Fibroblast of skin of right quadriceps (primary cell): ENCODE measurements around the gene RNF215.
"Not testable (repeated sequence)": the region's sequence is repeated elsewhere in the genome, so short reads cannot be mapped to it uniquely, and the experiment has no call there.

Source experiments
- DNase-seq: peaks from one replicate; pipeline ENCODE4 v3.0.0-alpha.2; 2013

Gene RNF215

GRCh38 chr22:30357650-30358215 lies 29.5 kb downstream of the RNF215 start:
- DNase-seq: no peak

GRCh38 chr22:30357236-30357570 lies 30.0 kb downstream of the RNF215 start:
- no peak for DNase-seq

GRCh38 chr22:30356449-30357235 lies 30.6 kb downstream of the RNF215 start, which contains the start of the genes CCDC157 and SF3A1:
Gene CCDC157, plus strand, starts transcription at chr22:30357007. Its CDS starts 8,994 bp downstream, at chr22:30366001.
Gene SF3A1, minus strand, starts transcription at chr22:30356894. Its CDS starts 102 bp downstream, at chr22:30356792.
- DNase-seq: peak; percentile 88

GRCh38 chr22:30354644-30355043 lies 32.6 kb downstream of the RNF215 start:
- DNase-seq: no peak

- no peak for DNase-seq
Observed at GRCh38 chr22:30351226-30351625, 36.0 kb downstream of the RNF215 start.

GRCh38 chr22:30348809-30349208 lies 38.4 kb downstream of the RNF215 start:
- peak; percentile 12 for DNase-seq

GRCh38 chr22:30348404-30348803 lies 38.8 kb downstream of the RNF215 start:
- no peak for DNase-seq

- no peak for DNase-seq
Observed at GRCh38 chr22:30347255-30347892, 39.8 kb downstream of the RNF215 start.

- DNase-seq: no peak
Observed at GRCh38 chr22:30344447-30345200, 42.6 kb downstream of the RNF215 start.

GRCh38 chr22:30340911-30341685 lies 46.1 kb downstream of the RNF215 start:
- DNase-seq: no peak

- DNase-seq: no peak
Observed at GRCh38 chr22:30338802-30339201, 48.4 kb downstream of the RNF215 start.

GRCh38 chr22:30338341-30338740 lies 48.9 kb downstream of the RNF215 start:
- DNase-seq: not testable (repeated sequence)

GRCh38 chr22:30337461-30337778 lies 49.8 kb downstream of the RNF215 start:
- DNase-seq: no peak

GRCh38 chr22:30336752-30337460 lies 50.3 kb downstream of the RNF215 start:
- no peak for DNase-seq

GRCh38 chr22:30335236-30335635 lies 52.0 kb downstream of the RNF215 start:
- no peak for DNase-seq

- DNase-seq: no peak
Observed at GRCh38 chr22:30334646-30335045, 52.6 kb downstream of the RNF215 start.

- DNase-seq: no peak
Observed at GRCh38 chr22:30333707-30334087, 53.5 kb downstream of the RNF215 start.

GRCh38 chr22:30332994-30333706 lies 54.1 kb downstream of the RNF215 start:
- no peak for DNase-seq

GRCh38 chr22:30332551-30332950 lies 54.7 kb downstream of the RNF215 start:
- no peak for DNase-seq
